Osteocyte (in vitro differentiated cells): ENCODE measurements around the gene FCHO1. TPM values are rescaled to one million over a fixed set of nuclear protein-coding genes. Genes with fewer than 3 reads are reported as not detected.

Source experiments
- DNase-seq: peaks from one replicate; pipeline ENCODE4 v3.0.0; 2021; ENCODE audit warnings: mixed read lengths; ENCODE audit not compliant: unreplicated experiment; ENCODE audit errors: extremely low spot score
- H3K27ac Mint-ChIP-seq: one replicate; pipeline ENCODE4 v1.8.0; 2021; ENCODE audit warnings: mild to moderate bottlenecking, mixed read lengths; ENCODE audit not compliant: unreplicated experiment
- H3K27me3 Mint-ChIP-seq: one replicate; pipeline ENCODE4 v1.8.0; 2021; ENCODE audit warnings: mixed read lengths; ENCODE audit not compliant: unreplicated experiment
- H3K36me3 Mint-ChIP-seq: one replicate; pipeline ENCODE4 v1.8.0; 2021; ENCODE audit warnings: mixed read lengths; ENCODE audit not compliant: unreplicated experiment
- H3K4me1 Mint-ChIP-seq: one replicate; pipeline ENCODE4 v1.8.0; 2021; ENCODE audit warnings: mixed read lengths; ENCODE audit not compliant: unreplicated experiment
- H3K4me3 Mint-ChIP-seq: one replicate; pipeline ENCODE4 v1.8.0; 2021; ENCODE audit warnings: mild to moderate bottlenecking, moderate library complexity, mixed read lengths; ENCODE audit not compliant: unreplicated experiment
- H3K9me3 Mint-ChIP-seq: one replicate; pipeline ENCODE4 v1.8.0; 2021; ENCODE audit warnings: mixed read lengths; ENCODE audit not compliant: unreplicated experiment
- total RNA-seq: library from RNA; stranded (reverse); gene quantifications from 2 replicates; pipeline ENCODE4 v1.2.1, GENCODE V29; 2021
- TF ChIP-seq, protein P1 (sequence below): fragments of 200-600 bp; sonication (generic); IDR thresholded peaks from 2 replicates; pipeline ENCODE4 v1.5.0; 2021; ENCODE audit warnings: antibody characterized with exemption, mild to moderate bottlenecking, moderate library complexity

FCHO1 gene
- total RNA-seq, 1 donor from 2014 or later, result 0.56 TPM

DNA sequence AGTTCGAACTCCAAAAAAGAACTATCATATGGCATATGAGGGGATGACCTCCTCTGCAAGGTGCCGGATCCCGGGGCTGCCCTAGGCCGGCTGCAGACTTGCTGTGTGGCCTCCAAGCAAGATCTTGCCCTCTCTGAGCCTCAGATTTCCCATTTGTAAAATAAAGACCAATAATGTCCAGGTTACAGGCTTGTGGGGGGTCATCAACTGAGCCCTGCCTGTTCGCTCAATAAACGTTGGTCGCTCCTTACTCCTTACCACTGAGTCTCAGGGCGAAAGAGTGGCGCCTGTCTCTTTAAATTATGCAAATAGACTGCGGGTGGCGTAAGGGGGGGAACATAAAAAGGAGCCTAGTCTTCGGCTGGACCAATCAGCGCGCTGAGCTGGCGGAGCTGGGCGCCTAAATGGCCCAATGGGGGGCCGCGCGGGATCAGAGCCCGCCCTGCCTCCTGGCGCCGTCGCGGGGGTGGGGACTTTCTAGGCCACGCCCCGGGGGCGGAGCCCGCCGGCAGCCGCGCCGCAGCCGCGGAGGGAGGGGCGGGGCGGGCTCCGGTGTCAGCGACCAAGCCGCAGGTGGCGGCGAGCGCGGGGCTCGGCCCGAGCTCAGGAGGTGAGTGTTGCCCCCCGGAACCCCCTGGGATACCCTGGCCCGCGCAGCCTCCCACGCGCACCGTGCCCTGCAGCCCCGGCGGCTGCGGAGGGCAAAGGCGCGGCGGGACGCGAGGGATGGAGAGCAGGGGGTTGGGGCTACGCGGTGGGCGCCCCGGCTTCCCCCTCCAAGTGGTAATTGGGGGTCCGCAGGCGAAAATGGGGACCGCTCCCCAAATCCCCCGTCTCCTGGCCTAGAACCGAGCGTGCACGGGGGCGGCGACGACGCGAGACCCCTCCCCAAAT lies 3.8 kb upstream of the FCHO1 start:
- Mint-ChIP-seq H3K9me3 (no peaks in the 10 kb centered on the region), H3K27me3 (no peaks in the 10 kb centered on the region), H3K4me1 (peaks cover 3% of the 10 kb centered on the region), H3K36me3 (no peaks in the 10 kb centered on the region), H3K4me3 (peak overlapping the region; percentile 62), H3K27ac (no peak overlapping the region)
- TF ChIP-seq, protein P1, sequence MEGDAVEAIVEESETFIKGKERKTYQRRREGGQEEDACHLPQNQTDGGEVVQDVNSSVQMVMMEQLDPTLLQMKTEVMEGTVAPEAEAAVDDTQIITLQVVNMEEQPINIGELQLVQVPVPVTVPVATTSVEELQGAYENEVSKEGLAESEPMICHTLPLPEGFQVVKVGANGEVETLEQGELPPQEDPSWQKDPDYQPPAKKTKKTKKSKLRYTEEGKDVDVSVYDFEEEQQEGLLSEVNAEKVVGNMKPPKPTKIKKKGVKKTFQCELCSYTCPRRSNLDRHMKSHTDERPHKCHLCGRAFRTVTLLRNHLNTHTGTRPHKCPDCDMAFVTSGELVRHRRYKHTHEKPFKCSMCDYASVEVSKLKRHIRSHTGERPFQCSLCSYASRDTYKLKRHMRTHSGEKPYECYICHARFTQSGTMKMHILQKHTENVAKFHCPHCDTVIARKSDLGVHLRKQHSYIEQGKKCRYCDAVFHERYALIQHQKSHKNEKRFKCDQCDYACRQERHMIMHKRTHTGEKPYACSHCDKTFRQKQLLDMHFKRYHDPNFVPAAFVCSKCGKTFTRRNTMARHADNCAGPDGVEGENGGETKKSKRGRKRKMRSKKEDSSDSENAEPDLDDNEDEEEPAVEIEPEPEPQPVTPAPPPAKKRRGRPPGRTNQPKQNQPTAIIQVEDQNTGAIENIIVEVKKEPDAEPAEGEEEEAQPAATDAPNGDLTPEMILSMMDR, result no peak
- DNase-seq, result peak; percentile 96

DNA sequence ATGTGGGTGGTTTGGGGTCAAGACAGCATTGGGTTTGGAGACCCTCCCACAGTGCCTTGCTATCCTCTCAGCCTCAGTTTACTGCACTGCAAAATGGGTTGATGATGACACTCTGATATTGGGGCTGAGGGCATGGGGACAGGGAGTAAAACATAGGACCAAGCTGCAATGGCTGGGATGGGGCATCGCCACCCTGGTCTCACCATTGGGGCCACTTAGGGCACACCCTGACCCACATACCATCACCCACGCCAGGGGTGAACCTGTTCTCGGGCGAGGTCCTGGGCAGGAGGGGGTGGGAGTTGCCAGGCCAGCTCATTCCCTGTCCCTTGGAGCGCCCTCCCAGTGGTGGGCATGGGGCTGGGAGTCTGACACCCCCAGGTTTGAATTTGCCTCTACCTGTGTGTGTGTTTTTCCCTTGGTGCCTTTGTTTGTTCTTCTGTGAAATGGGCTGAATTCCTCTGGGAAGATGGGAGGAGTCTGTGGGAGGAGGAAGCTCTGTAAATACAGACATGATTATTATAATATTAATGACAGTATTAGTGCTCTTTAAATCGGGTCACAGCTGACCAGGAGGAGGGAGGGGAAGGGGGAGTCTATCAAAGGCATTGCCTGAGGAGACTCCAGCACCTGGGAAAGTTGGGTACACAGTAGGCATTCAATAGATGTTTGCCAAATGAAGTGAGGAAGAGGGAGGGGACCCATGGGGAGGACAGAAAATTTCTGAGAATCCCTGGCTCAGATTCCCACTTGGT lies 2.2 kb upstream of the FCHO1 start:
- no peaks in the 10 kb centered on the region for H3K36me3 Mint-ChIP-seq
- TF ChIP-seq, protein P1, result no peak
- no peaks in the 10 kb centered on the region for H3K9me3 Mint-ChIP-seq
- H3K27ac Mint-ChIP-seq, result no peak overlapping the region
- no peak for DNase-seq
- no peaks in the 10 kb centered on the region for H3K27me3 Mint-ChIP-seq
- peaks cover 3% of the 10 kb centered on the region for H3K4me1 Mint-ChIP-seq
- no peak overlapping the region for H3K4me3 Mint-ChIP-seq

DNA sequence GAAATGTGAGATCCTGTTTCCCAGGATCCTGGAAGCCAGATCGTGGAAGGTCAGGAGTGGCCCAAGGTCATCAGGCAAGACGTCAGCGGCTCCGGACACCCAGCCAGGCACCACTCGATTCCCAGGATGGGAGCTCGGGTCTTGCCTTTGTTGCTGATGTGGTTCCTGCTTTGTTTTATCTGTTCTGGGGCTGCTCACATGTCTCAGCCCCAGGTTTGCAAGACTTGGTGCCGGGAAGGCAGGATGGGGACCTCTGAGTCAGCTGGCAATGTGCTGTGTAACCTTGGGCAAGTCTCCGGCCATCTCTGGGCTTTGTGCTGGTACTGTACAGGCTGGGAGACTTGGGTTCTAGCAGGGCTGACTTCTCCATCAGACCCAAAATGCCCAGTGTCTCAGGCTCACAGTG lies 1.4 kb upstream of the FCHO1 start:
- no peak overlapping the region for H3K4me3 Mint-ChIP-seq

DNA sequence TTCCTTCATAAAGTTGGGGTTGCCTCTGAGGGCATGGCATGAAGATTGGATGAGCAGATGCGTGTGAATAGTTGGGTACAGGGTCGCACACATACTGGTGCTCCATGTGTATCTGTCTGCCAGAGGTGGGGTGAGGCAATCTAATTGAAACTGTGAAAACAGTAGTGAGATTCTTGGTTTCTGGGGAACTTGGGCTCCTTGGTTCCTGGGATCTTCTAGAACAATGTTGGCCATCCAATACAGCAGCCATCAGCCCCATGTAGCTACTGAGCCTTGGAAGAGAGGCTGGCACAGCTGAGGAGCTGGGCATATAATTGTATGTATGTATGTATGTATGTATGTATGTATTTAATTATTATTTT lies 616 bp downstream of the FCHO1 start:
- no peaks in the 10 kb centered on the region for H3K27me3 Mint-ChIP-seq
- TF ChIP-seq, protein P1, result no peak
- DNase-seq, result no peak
- H3K4me1 Mint-ChIP-seq, result peaks cover 18% of the 10 kb centered on the region
- H3K4me3 Mint-ChIP-seq, result no peak overlapping the region
- H3K9me3 Mint-ChIP-seq, result no peaks in the 10 kb centered on the region
- no peaks in the 10 kb centered on the region for H3K36me3 Mint-ChIP-seq
- no peak overlapping the region for H3K27ac Mint-ChIP-seq

More for the DNA sequence above, 1.4 kb upstream of the FCHO1 start:
- Mint-ChIP-seq H3K36me3 (no peaks in the 10 kb centered on the region), H3K27me3 (no peaks in the 10 kb centered on the region), H3K9me3 (no peaks in the 10 kb centered on the region), H3K27ac (no peak overlapping the region), H3K4me1 (peaks cover 4% of the 10 kb centered on the region)
- no peak for DNase-seq
- TF ChIP-seq, protein P1, result no peak
